Endothelial cell of umbilical vein (primary cell): ENCODE measurements around the gene MNS1. TPM values are rescaled to one million over a fixed set of nuclear protein-coding genes. Genes with fewer than 3 reads are reported as not detected.
A peak's percentile ranks its signal among the peaks of the same experiment; 100 is the strongest.

Source experiments
- BruUV-seq: library from RNA; stranded (reverse); fragments of 400-500 nt; replicated peaks from 2 replicates; lab custom pipeline; 2021; lab: Mats Ljungman, UMichigan
- CTCF ChIA-PET: fragments of 300-600, 350-600 bp; sonication (Branson Sonifier 250); formaldehyde crosslinking; loops from one replicate; lab custom pipeline; 2021; ENCODE audit warnings: antibody characterized with exemption, inconsistent platforms; lab: Charles Lee
- POLR2A ChIA-PET: fragments of 300-600, 350-600 bp; sonication (Branson Sonifier 250); formaldehyde crosslinking; loops from one replicate; lab custom pipeline; 2021; ENCODE audit warnings: antibody characterized with exemption, inconsistent platforms; lab: Charles Lee
- DNase-seq: peaks from one replicate; pipeline ENCODE4 v3.0.0-alpha.2; 2011; ENCODE audit warnings: low read depth, low spot score
- FAIRE-seq: peaks from 2 replicates; lab custom pipeline; 2011; peaks lifted over from hg19 to GRCh38; lab: Jason Lieb, UNC
- H2AFZ ChIP-seq: 2 replicates; pipeline ENCODE4 v1.6.0; 2012; ENCODE audit warnings: low read depth, low read length, control low read depth, inconsistent platforms
- H3K27ac ChIP-seq: 2 replicates; pipeline ENCODE4 v1.5.1; 2011; ENCODE audit warnings: low read depth, mild to moderate bottlenecking, control low read depth, low read length, moderate library complexity; ENCODE audit not compliant: insufficient read depth
- H3K27me3 ChIP-seq, 2 experiments: 2 replicates each; pipeline versions ENCODE4 v1.6.0 to v1.6.1; 2011; ENCODE audit warnings: low read length in 2 of 2, mixed read lengths in 1 of 2; ENCODE audit not compliant: control insufficient read depth in 2 of 2, insufficient read depth in 2 of 2
- H3K36me3 ChIP-seq, 2 experiments: 2 replicates in 1 of 2; 3 replicates in 1 of 2; pipeline ENCODE4 v1.5.1; 2011; ENCODE audit warnings: low read length in 2 of 2, mild to moderate bottlenecking in 1 of 2, moderate library complexity in 1 of 2; ENCODE audit not compliant: control insufficient read depth in 2 of 2, insufficient read depth in 2 of 2; ENCODE audit errors: extremely low read depth in 1 of 2
- H3K4me1 ChIP-seq: 3 replicates; pipeline ENCODE4 v1.5.1; 2011; ENCODE audit warnings: mild to moderate bottlenecking, low read length; ENCODE audit not compliant: control insufficient read depth, insufficient read depth; ENCODE audit errors: extremely low read depth
- H3K4me2 ChIP-seq: 2 replicates; pipeline ENCODE4 v1.6.1; 2011; ENCODE audit warnings: low read length, control low read depth, mixed read lengths; ENCODE audit not compliant: insufficient read depth
- H3K4me3 ChIP-seq, 3 experiments: fragments of 200-600 bp in 1 of 3; sonication (generic), shearing (Covaris generic) in 1 of 3; replicated peaks in 1 of 3; 2 replicates each; pipeline ENCODE4 v1.5.1; 2011 to 2016; ENCODE audit warnings: control low read depth in 3 of 3, low read length in 3 of 3, mild to moderate bottlenecking in 2 of 3, inconsistent platforms in 1 of 3, low read depth in 1 of 3, moderate library complexity in 1 of 3; ENCODE audit not compliant: insufficient read depth in 1 of 3
- H3K79me2 ChIP-seq: 2 replicates; pipeline ENCODE4 v1.6.0; 2012; ENCODE audit warnings: low read length, inconsistent platforms; ENCODE audit not compliant: control insufficient read depth, insufficient read depth
- H3K9ac ChIP-seq: replicated peaks from 2 replicates; pipeline ENCODE3; 2011; ENCODE audit warnings: low read length, control low read depth; ENCODE audit not compliant: insufficient read depth; ENCODE audit errors: extremely low read depth
- H3K9me1 ChIP-seq: replicated peaks from 3 replicates; pipeline ENCODE4 v1.6.0; 2011; ENCODE audit warnings: mild to moderate bottlenecking, low read length; ENCODE audit not compliant: control insufficient read depth, insufficient read depth; ENCODE audit errors: extremely low read depth
- H3K9me3 ChIP-seq: replicated peaks from 2 replicates; pipeline ENCODE4 v1.5.1; 2012; ENCODE audit warnings: low read length, inconsistent platforms; ENCODE audit not compliant: control insufficient read depth, insufficient read depth
- H4K20me1 ChIP-seq: replicated peaks from 2 replicates; pipeline ENCODE3; 2011; ENCODE audit warnings: mild to moderate bottlenecking, low read length; ENCODE audit not compliant: control insufficient read depth, insufficient read depth; ENCODE audit errors: extremely low read depth
- CTCF ChIP-seq, 2 donors: IDR thresholded peaks; 1 replicate in 1 of 2; 2 replicates in 1 of 2; pipeline ENCODE4 v1.5.1; 2011; ENCODE audit warnings: low read length in 2 of 2, mild to moderate bottlenecking in 2 of 2, moderate library complexity in 2 of 2, control low read depth in 1 of 2, inconsistent platforms in 1 of 2, low read depth in 1 of 2; ENCODE audit not compliant: insufficient read depth in 1 of 2; ENCODE audit errors: extremely low read depth in 1 of 2
- EZH2 ChIP-seq: IDR thresholded peaks from 2 replicates; pipeline ENCODE4 v1.6.1; 2012; ENCODE audit warnings: borderline replicate concordance, low read depth, mild to moderate bottlenecking, moderate library complexity, low read length, inconsistent platforms; ENCODE audit not compliant: severe bottlenecking
- FOS ChIP-seq: IDR thresholded peaks from 2 replicates; pipeline ENCODE4 v1.6.1; 2011; ENCODE audit warnings: mild to moderate bottlenecking, low read length, moderate library complexity, borderline replicate concordance; ENCODE audit not compliant: insufficient read depth
- GATA2 ChIP-seq: IDR thresholded peaks from 2 replicates; pipeline ENCODE4 v1.7.0; 2011; ENCODE audit warnings: low read depth, mild to moderate bottlenecking, moderate library complexity, mixed read lengths, low read length; ENCODE audit not compliant: insufficient read length, insufficient read depth
- JUN ChIP-seq: IDR thresholded peaks from 2 replicates; pipeline ENCODE4 v1.6.1; 2011; ENCODE audit warnings: borderline replicate concordance, low read depth; ENCODE audit not compliant: insufficient read length, insufficient read depth
- MAX ChIP-seq: IDR thresholded peaks from 2 replicates; pipeline ENCODE4 v1.6.1; 2011; ENCODE audit not compliant: insufficient read depth, insufficient read length
- MYC ChIP-seq: IDR thresholded peaks from one replicate; pipeline ENCODE4 v1.6.1; 2011; ENCODE audit warnings: mild to moderate bottlenecking, low read depth, low read length
- POLR2A ChIP-seq: IDR thresholded peaks from 2 replicates; pipeline ENCODE4 v1.6.1; 2012; ENCODE audit warnings: low read depth, mild to moderate bottlenecking, control low read depth, low read length
- POLR2AphosphoS5 ChIP-seq: IDR thresholded peaks from 2 replicates; pipeline ENCODE4 v1.6.1; 2012; ENCODE audit warnings: low read depth, mild to moderate bottlenecking, control low read depth, low read length, moderate library complexity; ENCODE audit not compliant: insufficient read depth
- dilution Hi-C: fragments of 300-500 bp; cut with MboI; formaldehyde crosslinking; loops from one replicate; pipeline ENCODE4 v1.15.0; 2019; ENCODE audit warnings: low sequenced_read_pairs; ENCODE audit not compliant: extremely low pct_ligation_motif_present
- intact Hi-C: fragments of 100-400 bp; cut with micrococcal nuclease; formaldehyde crosslinking; loops from one replicate; pipeline ENCODE4 v1.10.0; 2022
- polyA plus RNA-seq, 4 experiments: library from polyadenylated mRNA; depleted of rRNA in 3 of 4; stranded (reverse) in 3 of 4; unstranded in 1 of 4; fragments of >200 nt; gene quantifications; 2 replicates each; pipeline versions ENCODE4 v1.2.1 to v1.2.3, GENCODE V29; 2011 to 2012; ENCODE audit warnings: missing spikeins in 1 of 4
- total RNA-seq: library from RNA; stranded (reverse); gene quantifications from 2 replicates; pipeline ENCODE4 v1.2.3, GENCODE V29; 2021

The MNS1 gene
- total and polyA plus RNA-seq, 2 donors (not counting 3 experiments of a cell fraction or from before 2014, with no cell fraction given): 0.25 to 2.6 TPM

- intact Hi-C loops: no loop called here
- dilution Hi-C loops: no loop called here
- CTCF ChIA-PET: interaction anchor here (0.7 to 1.4 kb wide), 3 partner anchors 21 to 221 kb away, joined by 3 to 5 read pairs (median 5); no protein-coding TSS in a partner anchor
- Histone ChIP-seq H3K9ac (no peak overlapping the region), H3K4me1 (peaks cover 1% of the 10 kb centered on the region), H3K9me1 (no peaks in the 10 kb centered on the region), H3K79me2 (no peaks in the 10 kb centered on the region), H4K20me1 (no peaks in the 10 kb centered on the region), H2AFZ (peak overlapping the region; percentile 34), H3K36me3 (no peaks in the 10 kb centered on the region), H3K27me3 (peaks cover 10 to 22% of the 10 kb centered on the region in 2 experiments), H3K4me3 (no peak overlapping the region), H3K4me2 (no peak overlapping the region), H3K9me3 (no peaks in the 10 kb centered on the region), H3K27ac (no peak overlapping the region)
- FAIRE-seq (no peak), DNase-seq (no peak)
- POLR2A ChIA-PET: no interaction called here
- TF ChIP-seq JUN (no peak), MYC (no peak), POLR2AphosphoS5 (no peak), POLR2A (no peak), CTCF (IDR thresholded peaks at IDR 0.05; ENCODE audit: extremely low read depth in 1 of 2, insufficient read depth in 1 of 2, low read depth in 1 of 2, low read length in 2 of 2) (no peak)
- BruUV-seq: no TSS peak
Observed at GRCh38 chr15:56469483-56469882, 4.5 kb upstream of the MNS1 start.

GRCh38 chr15:56468401-56468800 is 3.5 kb upstream of the MNS1 start:
- BruUV-seq: no TSS peak
- FAIRE-seq (peak; percentile 49), DNase-seq (peak; percentile 24)
- ChIA-PET CTCF (no interaction called here), POLR2A (no interaction called here)
- Histone ChIP-seq H3K4me2 (peak overlapping the region; percentile 33), H2AFZ (peak overlapping the region; percentile 70), H3K27me3 (peaks cover 10 to 22% of the 10 kb centered on the region in 2 experiments), H3K9me1 (no peaks in the 10 kb centered on the region), H3K4me3 (peak overlapping the region in 1 of 3 experiments; percentile 38), H4K20me1 (no peaks in the 10 kb centered on the region), H3K4me1 (peaks cover 3% of the 10 kb centered on the region), H3K9ac (no peak overlapping the region), H3K36me3 (no peaks in the 10 kb centered on the region), H3K79me2 (no peaks in the 10 kb centered on the region), H3K27ac (no peak overlapping the region), H3K9me3 (no peaks in the 10 kb centered on the region)
- intact Hi-C loops: no loop called here
- dilution Hi-C loops: no loop called here
- no peak for TF ChIP-seq GATA2
- TF ChIP-seq MAX: no peak
- TF ChIP-seq CTCF (IDR thresholded peaks at IDR 0.05; ENCODE audit: extremely low read depth in 1 of 2, insufficient read depth in 1 of 2, low read depth in 1 of 2, low read length in 2 of 2): no peak
- TF ChIP-seq POLR2A: no peak
- TF ChIP-seq JUN: no peak
- TF ChIP-seq EZH2: no peak
- no peak for TF ChIP-seq FOS
- TF ChIP-seq MYC: no peak
- no peak for TF ChIP-seq POLR2AphosphoS5
